GM19372 (cell line): ENCODE data around the gene EPPIN.

Experiments used
- ATAC-seq: cut with Tn5 transposase; IDR thresholded peaks from one replicate; pipeline ENCODE4 v1.9.1; 2021; ENCODE audit warnings: mild to moderate bottlenecking, low read depth, moderate library complexity; ENCODE audit not compliant: unreplicated experiment

Gene EPPIN

DNA sequence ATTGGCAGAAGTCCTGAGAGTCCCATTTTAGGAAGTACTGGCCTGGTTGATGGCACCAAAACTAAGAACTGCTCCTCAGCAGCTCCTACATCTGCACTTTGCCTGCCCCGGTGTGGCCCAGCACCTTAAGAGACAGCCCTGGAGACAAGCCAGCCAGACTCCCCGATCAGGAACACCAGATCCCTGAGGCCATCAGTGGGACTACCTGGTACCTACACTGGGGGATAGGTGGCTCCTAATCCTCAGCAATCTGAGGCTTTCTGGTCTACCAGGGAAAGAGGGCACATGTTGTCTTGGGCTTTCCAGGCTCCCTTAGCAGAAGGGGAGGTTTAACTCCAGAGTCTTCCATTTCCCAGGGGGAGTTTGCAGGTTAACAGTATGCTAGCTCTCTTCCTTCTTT, 7.8 kb downstream of the EPPIN start, which contains the start of gene WFDC6:
WFDC6 (minus strand) TSS at position 101 of the 400 bp plus-strand sequence; CDS start at position 26, 75 bp downstream.
- no peak for ATAC-seq

DNA sequence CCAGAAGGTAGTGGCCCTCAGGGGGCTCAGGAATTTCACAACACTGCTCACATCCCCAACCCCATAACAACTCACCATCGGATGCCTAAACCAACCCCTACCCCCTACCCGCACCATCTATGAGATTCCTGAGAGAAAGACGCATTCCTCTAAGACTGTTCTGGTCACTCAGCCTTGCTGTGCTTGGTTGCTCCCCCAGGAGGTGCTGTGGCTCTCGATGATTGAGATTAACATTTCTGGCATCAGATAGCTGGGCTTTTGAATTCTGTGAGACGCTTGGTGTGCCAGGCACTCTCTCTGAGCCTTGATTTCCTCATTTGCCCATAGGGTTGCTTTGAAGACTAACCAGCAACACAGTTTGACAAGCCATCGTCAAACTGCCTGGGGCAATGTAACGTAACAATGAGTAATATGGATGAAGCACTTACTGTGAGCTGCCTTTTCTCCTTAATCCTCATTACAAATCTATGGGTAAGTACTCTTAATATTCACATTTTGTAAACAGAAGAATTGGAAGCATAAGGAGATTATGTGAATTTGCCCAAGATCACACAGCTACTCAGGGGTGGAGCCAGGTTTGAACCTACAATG, 8.9 kb downstream of the EPPIN start:
- no peak for ATAC-seq

DNA sequence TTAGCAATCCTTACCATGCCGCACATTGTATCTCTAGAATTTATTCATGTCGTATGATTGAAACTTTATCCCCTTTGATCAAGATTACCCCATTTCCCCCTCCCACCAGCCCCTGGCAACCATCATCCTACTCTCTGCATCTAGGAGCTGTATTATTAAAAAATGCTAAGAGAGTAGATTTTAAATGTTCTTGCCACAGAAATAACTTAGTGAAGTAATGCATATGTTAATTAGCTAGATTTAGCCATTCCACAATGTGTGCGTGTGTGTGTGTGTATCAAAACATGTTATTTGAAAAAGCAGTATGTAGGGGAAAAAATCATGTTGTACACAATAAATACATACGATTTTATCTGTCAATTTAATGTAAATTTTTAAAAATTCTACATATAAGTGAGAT, 19.9 kb downstream of the EPPIN start:
- no peak for ATAC-seq

DNA sequence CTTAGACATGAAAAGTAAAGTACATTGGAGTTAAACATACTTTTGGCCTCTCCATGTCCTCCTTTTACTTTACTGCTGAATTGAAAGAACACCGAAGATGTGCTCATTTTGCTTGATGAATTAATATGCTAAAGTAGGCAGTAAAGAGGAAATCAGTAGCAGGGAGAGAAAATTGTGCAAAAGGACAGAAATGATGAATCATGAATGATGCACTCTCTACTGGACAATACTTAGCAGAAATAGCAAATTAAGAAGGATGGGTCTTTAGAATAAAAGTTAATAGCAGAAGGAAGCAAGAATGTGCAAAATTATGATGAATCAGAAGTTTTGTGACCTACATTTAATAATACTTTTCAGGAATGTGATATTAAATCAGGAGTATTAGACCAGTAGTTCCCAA, 23.4 kb downstream of the EPPIN start:
- no peak for ATAC-seq

DNA sequence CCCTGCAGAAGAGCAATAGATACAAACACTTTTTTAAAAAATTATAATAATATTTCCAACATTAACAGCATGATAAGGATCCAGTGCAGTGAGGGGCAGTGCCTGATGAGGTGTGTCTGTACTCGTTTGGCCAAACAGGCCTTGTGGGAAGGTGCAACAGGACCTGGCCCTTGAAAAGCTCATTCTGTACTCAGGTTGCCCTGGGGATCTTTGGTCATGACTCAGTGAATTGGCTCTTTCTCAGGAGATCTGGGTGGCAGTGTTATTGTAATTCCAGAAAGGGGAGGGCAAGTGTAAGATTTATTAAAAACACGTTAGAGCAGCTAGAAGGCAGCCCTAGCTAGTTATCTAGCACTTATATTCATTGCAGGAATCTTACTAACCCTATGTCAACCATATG, 28.9 kb downstream of the EPPIN start:
- ATAC-seq = no peak

DNA sequence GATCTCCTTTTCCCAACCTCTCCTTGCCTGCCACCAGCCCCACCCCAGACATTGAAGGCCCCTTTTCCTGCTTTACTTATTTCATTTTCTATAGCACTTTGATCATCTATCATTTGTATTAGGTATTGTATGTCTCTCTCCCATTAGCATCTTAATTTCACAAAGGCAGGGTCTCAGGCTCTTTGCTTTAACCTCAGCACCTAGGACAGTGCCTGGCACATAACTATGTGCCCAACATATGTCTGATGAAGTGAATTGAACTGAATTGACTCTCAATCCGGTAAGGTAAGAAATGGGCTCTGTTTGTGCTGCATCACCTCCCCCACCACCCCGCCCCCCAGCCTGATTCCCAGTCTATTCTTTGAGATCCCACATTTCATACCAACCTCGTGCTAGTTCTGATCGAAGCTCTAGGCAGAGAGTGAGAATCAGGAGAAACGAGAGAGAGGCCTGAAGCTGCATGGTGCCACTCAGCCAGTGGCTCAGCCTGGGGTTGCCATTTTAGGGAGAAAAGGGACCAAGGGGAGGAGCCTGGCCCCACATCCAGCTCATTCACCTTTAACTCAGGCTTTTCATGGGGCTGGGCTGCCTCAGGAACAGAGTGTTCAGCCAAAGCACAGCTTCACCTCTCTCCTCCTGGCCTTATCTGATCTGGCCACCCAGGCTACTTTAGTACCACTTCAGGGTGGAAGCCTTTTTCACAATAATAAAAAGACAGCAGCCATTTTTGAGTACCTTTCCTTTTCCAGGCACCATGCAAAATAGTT, 31.9 kb downstream of the EPPIN start, which contains the start of gene SPINT3:
SPINT3 (minus strand) TSS at position 476 of the 767 bp plus-strand sequence; CDS start at position 462, 14 bp downstream.
- no peak for ATAC-seq

DNA sequence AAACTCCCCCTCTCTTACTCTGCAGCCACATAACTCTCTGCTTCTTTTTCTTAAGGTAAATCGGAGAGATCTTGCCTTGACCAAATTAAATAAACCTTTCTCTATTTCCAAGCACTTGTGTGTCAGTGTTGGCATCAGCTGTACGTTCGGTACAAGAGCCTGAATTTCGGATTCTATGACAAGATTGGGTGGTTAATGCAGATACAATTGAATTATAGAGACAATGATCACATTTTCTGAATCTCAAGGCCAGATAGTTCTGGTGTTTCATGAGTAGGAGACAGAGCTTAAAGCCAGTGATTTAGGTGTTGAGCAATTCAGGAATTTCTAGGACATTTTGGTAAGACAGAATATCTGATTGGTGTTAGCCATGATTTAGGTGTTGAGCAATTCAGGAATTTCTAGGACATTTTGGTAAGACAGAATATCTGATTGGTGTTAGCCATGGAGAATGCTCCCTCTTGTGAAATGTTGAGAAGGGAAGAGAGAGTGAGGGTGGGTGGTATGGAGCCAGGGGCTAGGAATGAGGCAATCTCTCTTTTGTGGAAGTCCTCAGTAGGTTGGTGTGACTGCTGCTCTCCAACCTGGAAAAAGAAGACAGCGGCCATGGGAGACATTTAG, 36.8 kb downstream of the EPPIN start:
- no peak for ATAC-seq

DNA sequence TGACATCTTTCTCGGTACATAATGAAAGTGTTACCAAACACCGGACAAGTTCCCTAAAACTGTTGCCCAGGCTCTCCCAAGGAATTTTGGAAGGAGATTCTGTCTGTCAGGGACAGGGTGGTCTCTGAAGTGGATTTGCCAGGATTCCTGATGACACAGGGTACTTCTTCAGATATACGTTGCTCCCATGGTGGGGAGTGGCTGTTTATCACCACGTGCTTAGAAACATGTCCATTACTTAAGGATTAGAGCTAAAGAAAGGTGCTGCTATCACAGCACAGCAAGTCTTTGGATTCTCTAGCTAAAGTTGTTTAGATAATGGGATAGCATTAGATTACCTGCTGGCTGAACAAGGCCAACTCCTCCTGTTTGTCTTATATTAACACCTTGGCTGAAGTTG, 38.1 kb downstream of the EPPIN start:
- ATAC-seq = no peak

DNA sequence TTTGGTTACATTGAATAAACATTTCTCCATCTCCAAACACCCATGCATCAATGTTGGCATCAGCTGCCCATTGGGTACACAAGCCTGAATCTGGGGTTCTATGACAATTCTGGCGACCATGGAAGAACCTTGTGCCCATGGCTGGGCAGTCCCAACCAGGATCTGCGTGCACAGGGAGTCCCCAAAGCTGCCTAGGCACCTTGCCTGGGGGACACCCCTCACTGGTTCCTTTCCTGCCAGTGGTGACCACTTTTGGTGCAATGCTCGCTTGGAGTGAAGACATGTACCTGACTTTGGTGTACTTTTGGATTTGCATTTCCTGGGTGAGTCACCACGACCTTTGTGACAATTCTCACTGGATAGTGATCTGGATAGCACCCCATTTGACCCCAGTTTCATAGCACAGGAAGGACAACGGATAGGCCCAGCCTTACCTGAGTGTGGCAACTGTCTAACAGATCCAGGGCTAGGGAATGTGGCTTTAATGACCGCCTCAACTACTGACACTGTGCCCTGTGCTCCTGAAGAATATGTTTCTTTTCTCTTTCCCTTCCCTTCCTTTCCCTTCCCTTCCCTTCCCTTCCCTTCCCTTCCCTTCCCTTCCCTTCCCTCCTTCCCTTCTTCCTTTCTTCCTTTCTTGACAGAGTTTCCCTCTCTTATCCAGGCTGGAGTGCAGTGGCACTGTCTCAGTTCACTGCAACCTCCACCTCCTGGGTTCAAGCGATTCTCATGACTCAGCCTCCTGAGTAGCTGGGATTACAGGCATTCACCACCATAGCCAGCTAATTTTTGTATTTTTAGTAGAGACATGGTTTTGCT, 38.9 kb downstream of the EPPIN start:
- ATAC-seq = no peak

DNA sequence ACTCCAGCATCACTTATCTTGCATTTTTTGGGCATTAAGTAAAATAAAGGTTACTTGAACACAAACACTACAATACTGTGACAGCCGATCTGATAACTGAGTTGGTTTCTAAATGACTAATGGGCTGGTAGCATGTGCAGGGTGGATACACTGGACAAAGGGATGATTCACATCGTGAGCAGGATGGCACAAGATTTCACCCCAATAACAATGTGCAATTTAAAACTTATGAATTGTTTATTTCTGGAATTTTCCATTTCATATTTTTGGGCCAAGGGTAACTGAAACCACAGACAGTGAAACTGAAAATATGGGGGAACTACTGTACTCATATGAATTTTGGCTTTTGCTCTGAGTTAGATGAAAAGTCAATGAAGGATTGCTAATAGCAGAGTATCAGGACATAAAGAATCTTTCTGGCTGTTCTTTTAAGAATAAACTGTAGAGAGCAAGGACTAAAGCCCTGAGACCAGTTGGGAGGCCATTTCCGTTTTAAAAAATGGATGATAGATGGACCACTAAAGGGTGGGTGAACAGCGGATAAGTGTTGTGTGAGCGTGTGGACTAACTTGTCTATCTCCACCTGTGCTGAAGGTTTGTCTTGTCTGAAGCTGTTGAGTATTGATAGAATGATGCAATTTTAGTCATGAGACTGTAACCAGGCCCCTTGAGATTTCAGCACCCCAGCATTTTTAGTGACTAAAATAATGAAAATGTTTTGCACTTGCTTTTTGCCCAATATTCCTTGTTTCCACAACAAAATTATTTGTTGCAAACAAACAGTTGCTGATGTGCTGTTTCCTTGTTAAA, 40.0 kb downstream of the EPPIN start:
- ATAC-seq = no peak

DNA sequence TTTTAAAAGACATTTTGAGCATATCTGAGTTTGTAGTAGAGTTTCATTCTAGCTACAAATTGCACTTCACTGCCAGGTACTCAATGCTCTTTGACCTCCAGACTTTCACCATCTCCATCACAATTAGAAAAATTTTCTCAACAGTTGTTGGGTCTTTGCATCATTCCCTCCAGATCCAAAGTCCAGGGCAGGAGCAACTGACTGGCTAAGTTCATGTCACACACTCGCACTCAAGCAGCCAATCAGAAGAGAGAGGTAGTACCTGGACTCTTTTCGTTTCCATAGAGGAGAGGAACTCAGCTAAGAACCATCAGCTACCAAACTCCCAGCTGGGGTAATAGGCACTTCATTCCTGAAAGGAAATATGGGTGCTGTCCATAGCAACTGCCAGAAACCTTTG, 40.8 kb downstream of the EPPIN start:
- no peak for ATAC-seq

DNA sequence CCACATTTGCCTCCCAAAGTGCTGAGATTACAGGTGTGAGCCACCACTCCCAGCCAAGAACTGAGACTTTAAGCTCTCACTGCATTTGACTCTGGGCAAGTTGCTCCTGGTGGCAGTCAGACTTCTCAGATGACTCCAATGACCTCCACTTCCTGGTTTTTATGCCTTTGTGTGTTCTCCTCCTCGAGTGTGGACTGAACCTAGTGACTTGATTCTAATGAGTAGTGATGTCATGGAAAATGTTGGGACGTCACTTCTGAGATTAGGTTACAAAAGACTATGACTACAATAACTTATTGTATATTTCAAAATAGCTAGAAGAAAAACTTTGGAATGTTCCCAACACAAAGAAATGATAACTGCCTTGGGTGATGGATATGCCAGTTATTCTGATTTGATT, 43.8 kb downstream of the EPPIN start:
- no peak for ATAC-seq

DNA sequence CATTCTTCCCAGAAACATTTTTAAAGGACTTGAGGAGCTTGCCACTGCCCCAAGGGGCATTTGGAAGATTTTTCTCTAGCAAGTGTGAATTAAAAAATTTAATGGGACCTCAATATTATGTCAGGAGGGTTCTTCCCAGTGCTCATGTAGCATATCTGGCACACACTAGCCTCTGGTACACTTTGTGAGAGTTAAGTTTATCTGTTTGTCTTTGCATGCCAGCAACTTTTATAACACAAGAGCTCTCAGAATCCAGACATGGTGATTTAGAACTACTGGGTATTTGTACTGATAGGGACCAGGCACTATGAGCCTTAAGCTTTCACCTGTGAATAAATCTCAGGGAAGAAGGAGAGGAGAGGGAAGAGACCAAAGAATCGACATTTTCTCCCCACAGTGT, 44.6 kb downstream of the EPPIN start:
- no peak for ATAC-seq

DNA sequence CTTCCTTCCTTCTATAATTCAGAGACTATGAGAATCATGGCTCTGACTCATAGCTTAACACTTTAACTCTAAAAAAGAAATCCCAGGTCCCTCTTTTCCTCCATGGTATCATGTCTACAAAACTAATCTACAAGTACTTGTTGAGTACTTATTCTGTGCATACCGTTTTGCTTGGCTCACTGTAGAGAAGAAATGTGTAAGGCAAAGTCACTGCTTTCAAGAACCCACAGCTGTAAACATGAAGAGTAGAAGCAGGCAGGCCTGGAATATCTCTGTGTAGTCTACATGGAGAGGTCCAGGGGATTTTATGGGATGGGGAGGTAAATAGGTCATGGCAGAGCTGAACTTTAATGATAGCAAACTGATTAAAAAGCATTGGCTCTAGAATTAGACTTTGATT, 45.6 kb downstream of the EPPIN start:
- no peak for ATAC-seq

DNA sequence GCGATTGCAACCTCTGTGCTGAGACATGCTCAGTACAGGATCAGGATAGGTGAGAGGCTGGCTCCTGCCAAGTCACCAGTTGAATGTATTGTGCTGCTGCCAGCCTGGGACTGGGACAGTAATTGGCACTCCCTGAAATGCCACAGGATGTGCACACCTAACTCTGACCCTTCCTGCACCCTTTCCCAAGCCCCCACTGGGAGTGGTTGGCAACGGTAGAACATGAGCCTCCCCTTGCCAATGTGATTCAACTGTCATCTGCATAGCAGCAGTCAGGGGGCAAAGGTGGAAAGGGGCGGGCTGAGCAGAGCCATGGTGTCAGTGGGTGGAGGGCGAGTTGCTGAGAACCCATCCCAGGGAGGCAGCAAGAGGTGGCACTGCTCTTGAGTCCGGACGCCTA, 47.2 kb downstream of the EPPIN start:
- ATAC-seq = no peak

DNA sequence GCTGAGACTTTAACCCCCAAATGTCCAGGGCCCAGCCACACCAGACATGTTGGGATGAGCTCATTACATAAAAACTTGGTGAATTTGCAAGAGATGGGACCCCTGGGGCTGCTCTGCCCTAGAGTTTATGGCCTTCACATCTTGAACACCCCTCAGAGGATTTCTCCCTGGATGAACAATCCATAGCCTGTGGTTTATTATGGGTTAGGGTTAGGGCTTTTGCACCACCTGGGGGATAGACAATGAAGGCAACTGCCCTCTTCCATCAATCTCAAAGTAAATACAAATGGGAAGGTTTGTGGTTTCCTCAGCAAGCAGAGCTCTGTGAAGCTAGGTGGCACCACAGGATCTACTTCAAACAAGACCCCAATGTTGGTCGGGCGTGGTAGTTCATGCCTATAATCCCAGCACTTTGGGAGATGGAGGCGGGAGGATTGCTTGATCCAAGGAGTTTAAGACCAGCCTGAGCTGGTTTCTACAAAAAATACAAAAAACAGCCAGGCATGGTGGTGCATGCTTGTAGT, 49.2 kb downstream of the EPPIN start:
- ATAC-seq = no peak

DNA sequence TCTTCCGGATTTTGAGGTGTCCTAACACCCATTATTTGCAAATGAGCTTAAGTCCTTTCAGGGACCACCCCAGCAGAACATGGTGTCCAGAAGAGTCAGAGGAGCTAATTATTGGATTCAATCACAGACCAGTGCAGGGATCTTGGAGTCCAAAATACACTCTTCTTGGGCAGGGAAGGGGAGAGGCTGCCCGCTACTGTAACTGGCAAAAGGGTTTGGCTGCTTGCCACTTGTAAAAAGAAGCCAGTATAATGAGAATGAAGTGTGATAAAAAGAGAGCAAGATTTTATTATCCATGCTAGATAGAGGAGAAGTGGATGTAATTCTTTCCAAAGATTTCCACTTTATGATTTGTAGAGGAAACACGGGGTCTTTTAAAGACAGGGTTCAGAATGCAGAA, 51.0 kb downstream of the EPPIN start:
- ATAC-seq = no peak

DNA sequence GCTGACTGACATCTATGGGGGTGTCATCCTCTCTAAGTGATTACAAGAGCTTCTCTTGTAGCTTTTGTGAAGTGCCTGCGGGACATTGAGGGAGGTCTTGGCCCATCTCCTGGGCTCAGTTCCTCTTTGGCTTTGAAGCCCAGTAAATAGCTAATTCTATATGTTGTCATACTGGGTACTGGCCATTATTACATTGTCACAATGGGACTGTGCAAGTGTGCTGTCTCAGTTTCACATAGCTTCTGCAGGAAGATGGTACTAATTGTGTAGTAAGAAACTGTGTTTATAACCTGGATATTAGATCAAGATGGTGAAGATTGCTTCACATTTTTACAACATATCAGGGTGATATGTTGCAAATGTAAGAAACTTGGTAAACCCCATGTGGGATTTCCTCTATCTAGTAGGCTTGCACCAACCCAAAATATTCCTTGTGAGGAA, 51.7 kb downstream of the EPPIN start:
- no peak for ATAC-seq
